ENCODE data around the gene CAPZA1.

Gene CAPZA1

DNA sequence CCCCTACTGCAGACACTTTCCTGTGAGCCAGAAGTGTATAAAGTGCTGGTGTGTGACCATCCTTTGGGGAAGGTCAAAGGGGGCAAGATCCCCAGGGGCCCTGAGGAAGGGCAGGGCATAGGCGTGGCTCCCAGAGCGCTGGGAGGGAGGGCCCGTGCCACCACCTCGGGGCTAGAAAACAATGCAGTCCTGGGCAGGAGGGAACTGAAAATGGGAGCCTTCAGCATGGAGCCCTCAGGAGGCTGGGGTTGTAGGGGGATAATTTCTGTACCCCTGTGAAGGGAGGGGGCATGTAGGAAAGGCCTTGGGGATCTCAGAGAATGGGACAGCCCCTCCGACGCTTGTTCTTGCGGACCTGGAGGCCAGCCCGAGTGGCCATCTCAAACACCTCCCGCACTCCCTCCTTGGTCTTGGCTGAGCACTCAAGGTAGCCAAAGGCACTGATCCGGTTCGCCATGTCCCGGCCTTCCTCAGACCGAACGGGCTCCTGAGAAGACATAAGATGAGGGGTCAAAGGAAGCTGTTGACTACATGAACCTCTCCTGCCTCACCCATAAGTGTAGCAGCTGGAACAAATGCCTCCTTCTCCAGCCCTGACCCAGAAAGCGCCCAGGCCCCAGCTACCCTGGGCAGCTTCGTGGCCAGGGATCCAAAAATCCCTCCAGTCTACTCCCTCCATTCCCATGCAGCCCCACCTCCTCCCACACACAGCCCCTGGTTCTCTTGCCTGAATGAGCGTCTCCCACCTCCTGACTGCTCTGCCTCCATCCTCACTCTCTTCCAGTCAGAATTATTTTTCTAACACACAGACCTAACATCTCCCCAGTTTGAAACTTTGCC is 81.8 kb downstream of the CAPZA1 start:
- DNase-seq (ENCODE audit: low spot score) = no peak

DNA sequence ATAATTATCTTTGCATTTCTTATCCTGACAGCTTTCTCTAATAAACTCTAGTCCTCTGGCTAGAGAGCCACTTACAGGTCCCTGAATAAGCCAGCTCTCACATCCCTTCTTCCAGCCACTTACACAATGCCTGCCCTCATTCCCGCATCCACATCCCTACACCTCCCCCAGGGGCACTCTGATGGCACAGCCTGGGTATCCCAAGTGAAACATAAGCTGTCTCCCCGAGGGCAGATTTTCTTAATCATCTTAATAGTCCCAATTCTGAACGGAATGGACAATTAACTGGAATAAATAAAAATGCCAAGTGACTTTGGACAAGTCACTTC is 82.4 kb downstream of the CAPZA1 start:
- DNase-seq (ENCODE audit: low spot score) = no peak

DNA sequence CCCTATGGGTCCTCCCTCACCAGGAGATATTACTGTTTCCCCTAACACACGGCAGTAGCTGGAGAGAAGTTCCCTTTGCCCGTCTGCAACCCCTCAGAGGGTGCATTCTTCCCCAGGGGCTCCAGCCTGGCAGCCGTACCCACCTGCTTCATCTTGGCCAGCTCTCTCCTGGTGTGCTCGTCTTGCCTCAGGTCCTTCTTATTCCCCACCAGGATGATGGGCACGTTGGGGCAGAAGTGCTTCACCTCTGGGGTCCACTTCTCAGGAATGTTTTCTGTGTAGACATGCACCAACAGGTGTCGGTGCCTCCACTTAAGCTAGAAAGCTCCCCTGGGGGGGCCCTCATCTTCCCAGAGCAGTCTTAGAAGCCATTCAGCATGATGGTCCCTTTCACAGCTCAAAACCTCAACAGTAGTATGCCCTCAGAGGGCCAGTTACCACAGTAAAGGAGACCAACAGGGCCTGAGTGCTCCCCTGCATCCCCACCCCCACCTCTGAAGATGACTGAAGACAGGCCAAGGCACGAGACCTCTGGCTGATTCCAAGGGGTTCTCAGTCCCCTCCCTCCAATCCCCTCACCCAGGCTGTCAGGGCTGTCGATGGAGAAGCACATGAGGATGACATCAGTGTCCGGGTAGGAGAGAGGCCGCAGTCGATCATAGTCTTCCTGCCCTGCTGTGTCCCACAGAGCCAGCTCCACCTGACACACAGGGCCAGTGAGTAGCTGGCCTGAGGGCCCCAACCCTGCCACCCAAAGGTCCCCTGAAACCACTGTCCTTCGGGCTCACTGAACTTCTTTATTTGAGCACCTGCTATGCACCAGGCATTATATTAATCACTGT is 83.0 kb downstream of the CAPZA1 start:
- no peak for DNase-seq (ENCODE audit: low spot score)

DNA sequence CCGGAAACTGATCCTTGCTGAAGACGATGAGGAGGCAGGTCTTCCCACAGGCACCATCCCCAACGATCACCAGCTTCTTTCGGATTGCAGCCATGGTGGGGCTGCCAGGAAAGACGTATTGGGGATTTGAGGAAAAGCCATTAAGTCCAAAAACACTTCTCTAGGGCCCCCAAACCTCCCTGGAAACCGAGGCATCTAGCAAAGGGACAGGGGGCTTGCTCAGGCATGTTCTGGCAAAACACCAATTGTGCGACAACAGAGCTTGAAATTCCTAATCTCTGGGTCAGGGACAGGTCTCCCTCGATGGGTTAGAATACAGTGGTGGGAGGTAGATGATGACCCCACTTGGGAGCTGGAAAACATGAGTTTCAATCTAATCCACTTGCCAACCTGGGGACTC is 84.1 kb downstream of the CAPZA1 start:
- no peak for DNase-seq (ENCODE audit: low spot score)

DNA sequence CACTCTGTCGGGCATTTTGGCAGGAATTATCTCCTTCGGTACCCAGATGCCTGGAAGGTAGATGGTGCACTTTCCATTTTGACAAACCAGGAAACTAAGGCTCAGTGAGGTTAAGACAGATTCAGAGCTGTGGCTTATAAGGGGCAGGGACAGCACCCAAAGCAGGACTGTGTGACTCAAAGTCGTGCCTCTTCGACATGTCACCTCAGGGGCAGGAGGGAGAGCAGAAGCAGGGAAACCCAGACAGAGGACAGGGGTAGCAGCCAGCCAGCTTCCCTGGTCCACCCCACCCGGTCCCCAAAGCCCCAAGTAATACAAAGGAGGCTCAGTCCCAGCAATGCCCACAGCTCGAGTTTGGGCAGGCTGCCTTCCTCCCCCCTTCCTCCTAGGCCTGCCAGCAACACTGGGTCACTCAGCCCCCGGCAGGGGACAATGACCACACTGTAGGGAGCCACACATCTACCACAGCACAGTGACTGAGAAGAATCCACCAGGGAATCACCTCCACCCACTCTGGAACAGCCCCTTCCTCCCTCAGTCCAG is 84.8 kb downstream of the CAPZA1 start:
- no peak for DNase-seq (ENCODE audit: low spot score)

DNA sequence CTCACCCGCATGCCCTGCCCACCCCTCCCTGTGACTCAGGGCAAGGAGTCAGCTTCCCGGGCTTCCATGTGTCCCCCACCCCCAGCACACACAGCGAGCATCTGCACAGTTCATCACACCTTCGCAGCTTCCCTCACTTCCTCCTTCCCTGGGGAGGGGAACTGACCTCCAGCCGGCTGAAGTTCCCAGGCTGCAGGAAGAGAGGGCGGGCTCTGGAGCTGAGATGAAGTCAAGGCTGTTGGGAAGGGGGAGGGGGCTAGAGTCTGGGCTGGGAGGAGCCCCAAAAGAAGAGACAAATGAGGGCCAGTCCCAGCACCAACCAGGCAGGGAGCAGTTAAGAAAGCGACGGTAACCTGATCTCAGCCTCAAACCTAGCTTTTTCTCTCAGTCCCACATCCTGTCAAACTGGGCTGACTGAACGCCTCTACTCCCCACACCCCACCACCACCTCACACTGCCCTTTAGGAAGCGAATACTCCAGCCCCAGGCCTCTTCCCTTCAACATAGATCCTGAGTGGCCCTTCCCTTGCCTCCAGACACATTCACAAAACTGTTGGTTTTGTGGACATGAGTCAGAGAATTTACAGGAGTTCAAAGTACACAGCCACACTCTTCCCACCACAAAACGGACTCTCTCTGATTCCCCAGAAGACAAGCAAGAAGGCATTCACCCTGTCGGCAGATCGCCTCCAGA is 85.4 kb downstream of the CAPZA1 start:
- DNase-seq (ENCODE audit: low spot score) = peak; percentile 88

DNA sequence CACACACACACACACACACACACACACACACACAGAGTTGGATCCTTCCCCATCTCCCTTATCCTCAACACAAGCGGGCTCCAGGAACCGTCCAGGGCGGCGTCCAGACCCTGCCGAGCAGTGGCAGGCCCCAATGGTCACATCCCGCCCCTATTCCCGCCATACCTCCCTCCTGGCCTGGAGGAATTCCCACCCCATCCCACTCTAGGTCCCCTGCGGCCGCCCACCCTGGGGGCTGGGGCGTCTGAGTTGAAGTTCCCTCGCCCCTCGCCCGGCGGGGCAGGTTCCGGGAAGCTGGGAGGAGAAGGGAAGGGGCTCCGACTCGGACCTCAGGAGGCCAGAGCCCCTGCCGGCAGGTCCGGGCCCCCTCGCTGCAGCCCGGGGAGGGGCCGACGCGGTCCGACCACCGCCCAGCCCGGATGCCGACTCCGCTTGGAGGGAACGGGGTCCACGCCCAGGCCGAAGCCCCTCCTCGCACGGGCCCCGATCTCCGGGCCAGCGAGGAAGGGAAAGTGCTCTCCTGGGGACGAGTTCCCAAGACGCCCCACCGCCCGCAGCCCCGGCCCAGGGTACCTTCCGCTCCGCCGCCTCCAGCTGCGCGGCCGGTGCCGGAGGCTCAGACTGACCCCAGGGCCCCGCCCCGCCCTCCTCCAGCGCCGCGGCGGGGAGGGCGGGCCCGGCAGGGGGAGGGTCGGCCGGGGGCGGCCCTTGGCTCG is 87.0 kb downstream of the CAPZA1 start, which contains the start of gene RHOC:
Gene RHOC, minus strand, starts transcription at position 623 of the 716 bp plus-strand sequence. CDS start 3,328 bp downstream, outside the sequence.
- DNase-seq (ENCODE audit: low spot score) = no peak

DNA sequence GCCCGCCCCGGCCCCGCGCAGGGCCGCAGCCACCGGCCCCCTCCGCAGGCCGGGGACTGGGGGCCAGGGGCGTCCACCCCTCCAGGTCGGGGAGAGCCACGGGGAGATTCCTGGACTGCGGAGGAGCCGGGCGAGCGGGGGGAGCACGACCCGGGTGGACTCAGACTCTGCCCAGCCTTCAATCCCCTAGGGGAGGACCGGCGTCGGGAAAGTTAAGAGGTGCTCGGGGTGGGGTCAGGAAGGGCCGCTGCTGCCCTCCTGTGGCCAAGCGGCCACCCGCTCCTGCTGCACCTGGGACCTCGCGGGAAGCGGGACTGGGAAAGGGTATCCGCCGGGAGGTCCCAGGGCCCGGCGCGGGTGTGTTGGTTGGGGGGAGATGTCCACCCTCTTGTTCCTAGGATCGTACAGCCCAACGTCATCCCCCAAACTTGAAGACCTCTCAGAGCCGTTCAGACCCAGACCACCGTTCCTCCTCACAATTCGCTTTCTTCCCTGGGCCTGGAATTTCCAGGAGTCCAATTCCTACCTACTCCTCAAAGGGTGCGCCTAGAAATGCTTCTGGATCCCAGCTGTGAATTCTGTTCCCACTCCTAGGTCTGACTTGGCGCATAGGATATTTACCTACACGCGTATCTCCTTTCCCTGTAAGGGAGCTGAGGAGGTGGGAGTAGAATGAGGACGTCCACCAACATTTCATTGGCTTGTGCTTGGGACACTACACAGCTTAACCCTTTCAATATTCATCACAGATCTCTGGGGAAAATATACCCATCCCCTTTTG is 87.8 kb downstream of the CAPZA1 start:
- peak; percentile 78 for DNase-seq (ENCODE audit: low spot score)

DNA sequence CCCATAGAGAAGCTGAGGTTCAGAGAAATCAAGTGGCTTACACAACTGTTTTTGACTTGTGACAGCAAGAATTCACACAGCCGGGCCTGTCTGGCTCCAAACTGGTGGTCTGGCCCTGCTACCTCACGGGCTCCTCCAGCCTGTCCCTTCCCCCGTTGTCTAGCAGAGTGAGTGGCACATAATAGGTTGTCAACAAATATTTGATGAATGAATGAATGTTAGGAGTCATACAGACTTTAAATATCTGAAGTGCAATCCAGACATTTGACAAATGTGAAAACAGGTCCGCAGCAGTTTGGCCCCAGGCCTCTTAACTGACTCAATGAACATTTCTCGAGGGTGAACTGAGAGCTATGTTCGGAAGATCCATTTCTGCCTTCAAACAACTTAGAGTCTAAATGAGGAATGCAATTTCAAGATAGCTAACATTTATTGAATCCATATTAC is 88.4 kb downstream of the CAPZA1 start:
- DNase-seq (ENCODE audit: low spot score) = no peak

DNA sequence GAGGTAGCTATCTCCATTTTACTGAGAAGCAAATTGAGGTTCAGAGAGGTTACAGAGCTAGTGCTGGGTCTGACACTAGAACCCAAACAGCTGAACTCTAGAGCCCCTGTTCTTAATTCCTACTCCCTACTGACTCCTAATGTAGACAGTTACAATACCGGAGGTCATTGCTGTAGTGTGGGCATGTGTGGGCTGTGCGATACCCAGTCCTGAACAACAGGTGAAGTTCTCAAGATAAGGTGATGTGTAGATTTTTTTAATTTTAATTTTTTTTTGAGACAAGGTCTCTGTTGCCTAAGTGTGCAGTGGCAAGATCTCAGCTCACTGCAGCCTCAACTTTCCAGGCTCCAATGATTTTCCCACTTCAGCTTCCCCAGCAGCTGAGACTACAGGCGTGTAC is 88.9 kb downstream of the CAPZA1 start:
- no peak for DNase-seq (ENCODE audit: low spot score)

DNA sequence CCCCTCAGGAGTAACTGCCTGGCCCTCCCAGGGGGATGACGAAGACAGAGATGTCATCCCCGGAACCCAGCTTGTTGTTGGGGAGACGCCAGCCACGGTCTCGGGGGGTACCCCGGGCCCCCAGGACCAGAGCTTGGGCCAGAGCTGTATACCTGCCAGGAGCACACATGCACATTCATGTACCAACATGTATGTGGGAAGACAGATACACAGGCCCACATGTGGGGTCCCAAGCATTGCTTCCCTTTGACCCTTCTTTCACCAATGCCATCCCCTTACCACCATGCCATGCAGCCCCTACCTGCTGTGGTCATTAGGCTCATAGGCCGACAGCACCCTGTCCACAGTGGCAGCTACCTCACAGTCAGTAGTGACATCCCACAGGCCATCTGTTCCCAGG is 90.5 kb downstream of the CAPZA1 start:
- DNase-seq (ENCODE audit: low spot score) = no peak

DNA sequence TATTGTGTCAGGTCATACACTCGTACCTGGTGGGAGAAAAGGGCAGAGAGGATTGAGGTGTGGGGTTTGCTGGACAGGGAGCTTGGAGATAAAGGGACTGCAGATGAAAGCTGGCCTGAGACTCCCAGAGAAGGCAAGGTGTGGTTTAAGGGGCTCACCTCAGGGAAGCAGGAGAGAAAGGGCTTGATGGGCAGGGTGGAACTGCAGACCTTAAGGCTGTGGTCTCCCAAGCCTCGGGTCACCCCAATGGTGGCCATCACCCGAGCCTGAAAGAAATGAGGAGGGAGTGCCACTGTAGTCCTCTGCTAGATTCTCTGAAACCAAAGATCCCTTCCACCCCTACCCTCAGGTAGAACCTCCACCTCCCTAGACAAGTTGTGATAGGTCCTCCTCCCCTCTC is 91.0 kb downstream of the CAPZA1 start:
- DNase-seq (ENCODE audit: low spot score) = no peak

DNA sequence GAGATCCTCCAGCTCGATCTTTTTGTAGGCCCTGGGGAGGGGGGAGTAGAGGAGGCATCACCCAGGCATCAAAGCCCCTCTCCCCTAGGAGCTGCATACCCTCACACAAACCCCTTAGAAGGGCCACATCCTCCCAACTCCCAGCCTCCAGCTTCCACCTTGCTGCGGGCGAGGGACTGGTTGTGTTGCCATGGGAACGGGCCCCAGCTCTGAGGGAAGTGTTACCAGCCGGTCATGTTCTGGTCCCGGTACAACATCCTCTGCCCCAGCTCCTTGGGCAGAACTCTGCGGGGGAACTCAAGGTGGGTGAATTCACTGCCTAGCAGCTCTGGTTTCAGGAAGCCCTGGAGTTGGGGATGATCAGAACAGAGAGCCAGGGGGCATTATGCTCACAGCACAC is 91.4 kb downstream of the CAPZA1 start:
- no peak for DNase-seq (ENCODE audit: low spot score)

DNA sequence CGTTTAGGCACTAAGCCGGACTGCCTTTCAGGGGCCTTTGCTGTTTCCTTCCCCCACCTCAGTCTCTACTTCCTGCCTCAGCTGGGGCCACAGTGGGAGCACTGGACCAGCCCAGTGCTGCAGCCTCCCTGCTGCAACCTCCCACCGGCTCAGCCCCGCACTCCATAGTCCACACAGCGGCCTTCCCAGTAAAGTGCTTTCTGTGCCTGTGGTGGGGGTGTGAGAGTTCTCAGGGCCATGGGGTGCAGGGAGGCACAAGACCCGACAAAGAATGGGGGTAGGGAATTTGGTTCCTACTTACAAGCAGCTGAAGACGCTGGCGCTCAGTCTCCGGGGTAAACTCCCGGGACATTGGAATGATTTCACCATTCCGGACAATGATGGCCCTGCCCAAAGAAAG is 92.0 kb downstream of the CAPZA1 start:
- DNase-seq (ENCODE audit: low spot score) = no peak

DNA sequence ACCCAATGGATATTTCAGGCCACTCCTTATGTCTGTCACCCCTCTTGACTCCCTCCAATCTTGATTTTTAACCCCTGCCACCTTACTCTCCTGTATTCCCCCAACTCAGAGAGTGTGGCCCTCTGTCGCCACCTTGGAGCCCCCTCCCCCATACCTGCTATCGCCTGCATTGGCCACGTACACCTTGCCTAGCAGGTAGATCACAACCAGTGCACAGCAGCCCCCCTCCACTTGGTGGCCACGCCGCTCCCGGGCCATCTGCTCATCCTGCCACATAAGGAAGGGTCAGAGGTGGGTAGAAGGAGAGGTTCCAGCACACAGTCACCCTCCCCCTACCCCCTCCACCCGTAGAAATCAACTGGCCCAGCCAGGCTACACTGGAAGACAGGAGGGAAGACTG is 92.6 kb downstream of the CAPZA1 start:
- no peak for DNase-seq (ENCODE audit: low spot score)

DNA sequence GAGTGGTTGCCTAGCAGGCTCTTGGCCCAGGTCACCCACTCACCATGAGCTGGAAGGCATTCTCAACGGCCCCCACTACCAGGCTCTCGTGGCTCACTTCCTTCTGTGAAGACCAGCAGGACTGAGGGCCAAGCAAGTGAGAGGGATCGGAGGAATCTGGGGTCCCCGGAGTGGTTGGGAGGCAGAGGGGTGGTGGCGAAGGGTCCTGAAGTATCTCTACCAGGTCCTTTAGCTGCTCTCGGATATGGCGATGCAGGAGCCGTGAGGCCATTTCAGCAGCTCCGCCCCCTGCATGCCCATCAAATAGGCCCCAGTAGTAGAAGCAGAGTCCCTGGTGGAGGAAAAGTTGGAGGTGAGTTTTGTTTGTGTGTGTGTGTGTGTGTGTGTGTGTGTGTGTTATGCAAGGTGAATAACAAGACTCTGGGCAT is 93.1 kb downstream of the CAPZA1 start:
- DNase-seq (ENCODE audit: low spot score) = no peak

DNA sequence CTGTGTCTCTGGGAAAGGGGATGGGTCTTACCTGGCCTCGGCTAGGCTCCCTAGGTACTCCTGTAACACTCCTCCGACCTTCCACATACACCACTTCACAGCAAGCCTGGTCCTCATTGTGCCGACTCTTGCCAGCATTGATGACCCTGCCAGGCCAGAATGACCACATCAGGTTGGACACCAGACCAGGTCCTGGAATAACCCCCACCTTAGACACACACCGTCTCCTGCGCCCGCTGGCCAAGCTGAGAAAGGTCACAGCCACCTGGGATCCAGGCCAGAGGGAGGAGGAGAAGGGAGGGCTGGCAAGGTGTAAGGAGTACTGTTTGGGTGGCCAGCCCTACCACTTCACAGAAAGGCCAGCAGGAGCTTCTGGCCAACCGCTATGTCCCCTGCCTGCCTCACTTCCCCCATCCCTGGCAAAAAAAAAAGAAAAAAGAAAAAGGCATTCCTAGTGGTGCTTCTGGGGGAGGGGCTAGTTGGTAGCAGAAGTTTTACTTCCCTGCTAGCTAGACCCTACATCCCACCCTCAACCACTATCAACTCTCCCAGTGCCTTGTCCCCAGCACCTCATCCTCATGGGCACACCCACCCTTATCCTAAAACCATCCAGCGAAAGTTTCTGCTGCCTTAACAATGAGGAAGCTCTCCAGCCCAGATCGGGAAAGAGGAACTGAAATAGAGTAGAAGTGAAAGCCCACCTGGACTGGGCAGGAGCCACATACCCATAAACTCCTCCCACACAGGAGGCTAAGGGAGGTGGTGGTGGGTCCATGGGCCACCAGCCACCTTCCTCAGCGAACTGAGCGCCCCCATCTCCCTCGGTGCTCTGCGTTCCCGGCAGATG is 94.1 kb downstream of the CAPZA1 start:
- DNase-seq (ENCODE audit: low spot score) = no peak

DNA sequence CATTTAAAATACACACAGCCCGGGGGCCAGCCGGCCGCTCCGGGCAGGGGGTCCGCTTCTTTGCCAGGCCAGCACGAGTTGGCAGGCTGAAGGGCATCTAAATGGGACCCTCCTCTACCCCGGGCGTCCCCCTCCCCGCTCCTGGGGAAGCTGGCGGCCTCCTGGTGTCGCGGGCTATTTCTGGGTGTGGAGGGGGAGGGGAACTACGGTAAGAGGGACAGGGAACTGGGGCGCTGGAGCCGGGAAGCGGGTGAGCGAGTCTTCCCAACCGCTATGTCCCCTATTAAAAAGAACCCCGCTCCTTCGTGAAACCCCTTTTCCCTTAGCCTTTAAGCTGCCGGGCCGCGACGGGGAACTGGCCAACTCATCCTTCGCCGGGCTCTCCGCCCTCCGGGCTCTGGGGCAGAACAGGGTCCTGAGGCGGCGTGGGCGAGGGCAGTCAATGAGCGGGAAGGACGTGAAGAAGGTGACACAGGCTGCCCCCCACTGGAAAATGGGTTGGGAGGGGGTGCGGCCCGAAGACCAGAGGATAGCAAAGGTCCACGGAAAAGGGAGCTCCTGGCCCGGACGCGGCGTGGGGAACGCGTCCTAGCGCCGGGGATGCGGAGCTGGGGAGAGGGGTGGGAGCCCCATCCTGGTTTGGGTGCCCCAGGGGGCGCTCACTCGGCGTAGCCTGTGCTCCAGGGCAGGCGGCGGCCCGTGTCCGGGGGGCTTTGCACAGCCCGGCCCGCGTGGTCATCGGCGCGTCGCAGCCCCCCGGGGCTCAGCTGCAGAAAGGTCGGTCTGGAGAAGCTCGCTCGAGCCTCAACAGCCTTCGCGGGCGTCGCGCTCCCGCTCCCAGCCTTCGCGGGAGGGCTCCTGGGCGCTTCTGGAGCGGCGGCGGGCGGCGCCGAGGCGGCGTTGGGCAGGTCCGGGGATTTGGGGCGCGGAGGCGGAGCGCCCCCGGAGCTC is 95.0 kb downstream of the CAPZA1 start:
- DNase-seq (ENCODE audit: low spot score) = no peak

Data from cerebellar cortex (tissue), 1 donor.